SK-N-MC (cell line): ENCODE measurements around the gene RALGAPA1.

ENCODE experiments used
- EZH2 ChIP-seq: fragments of 200-600 bp; sonication (generic); IDR thresholded peaks from one replicate; pipeline ENCODE4 v1.6.1; 2017; ENCODE audit warnings: antibody characterized with exemption
- FOXP2 ChIP-seq: optimal IDR thresholded peaks from 2 replicates; pipeline ENCODE3; 2011; ENCODE audit warnings: mild to moderate bottlenecking, moderate library complexity; ENCODE audit not compliant: insufficient read depth; ENCODE audit errors: extremely low read length, control extremely low read depth
- POLR2AphosphoS5 ChIP-seq: IDR thresholded peaks from 2 replicates; pipeline ENCODE4 v1.6.1; 2012; ENCODE audit warnings: mild to moderate bottlenecking, low read depth, low read length, borderline replicate concordance

DNA sequence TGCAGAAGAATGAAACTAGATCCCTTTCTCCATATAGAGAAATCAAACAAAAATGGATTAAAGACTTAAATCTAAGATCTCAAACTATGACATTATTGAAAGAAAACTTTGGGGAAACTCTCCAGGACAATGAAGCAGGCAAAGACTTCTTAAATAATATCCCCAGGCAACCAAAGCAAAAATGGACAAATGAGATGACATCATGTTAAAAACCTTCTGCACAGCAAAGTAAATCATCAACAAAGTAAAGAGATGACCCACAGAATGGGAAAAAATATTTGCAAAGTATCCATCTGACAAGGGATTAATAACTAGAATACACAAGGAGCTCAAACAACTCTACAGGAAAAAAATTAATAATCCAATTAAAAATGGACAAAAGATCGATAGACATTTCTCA is 101.0 kb downstream of the RALGAPA1 start:
- TF ChIP-seq POLR2AphosphoS5, result no peak
- no peak for TF ChIP-seq EZH2
- no peak for TF ChIP-seq FOXP2
